HCT116 (cell line): Measurements from ENCODE around the gene FPR1.

Source experiments
- EGR1 ChIP-seq: IDR thresholded peaks from 2 replicates; pipeline ENCODE4 v1.6.1; 2012; ENCODE audit warnings: low read depth
- EZH2 ChIP-seq: fragments of 200-600 bp; sonication (generic); IDR thresholded peaks from 2 replicates; pipeline ENCODE4 v1.6.1; 2017; ENCODE audit warnings: antibody characterized with exemption, mixed run types
- JUND ChIP-seq: IDR thresholded peaks from 2 replicates; pipeline ENCODE4 v1.6.1; 2012
- POLR2A ChIP-seq: IDR thresholded peaks from 2 replicates; pipeline ENCODE4 v1.7.0; 2011; ENCODE audit warnings: borderline replicate concordance; ENCODE audit not compliant: insufficient read depth, insufficient read length; ENCODE audit errors: extremely low read depth
- SP1 ChIP-seq: IDR thresholded peaks from 2 replicates; pipeline ENCODE4 v1.6.1; 2012; ENCODE audit warnings: low read depth
- YY1 ChIP-seq: IDR thresholded peaks from 2 replicates; pipeline ENCODE4 v1.6.1; 2011; ENCODE audit warnings: low read length, low read depth, moderate library complexity, mild to moderate bottlenecking; ENCODE audit not compliant: insufficient replicate concordance; ENCODE audit errors: extremely low read depth
- TF ChIP-seq, protein P1 (sequence below), 3 experiments: fragments of 200-600 bp in 1 of 3; sonication (generic) in 1 of 3; IDR thresholded peaks in 2 of 3; conservative IDR thresholded peaks in 1 of 3; 2 replicates each; pipeline ENCODE4 v1.5.1; 2012 to 2017; ENCODE audit warnings: low read depth in 2 of 3, low read length in 2 of 3, antibody characterized with exemption in 1 of 3, borderline replicate concordance in 1 of 3, control low read depth in 1 of 3, mild to moderate bottlenecking in 1 of 3, mixed read lengths in 1 of 3, mixed run types in 1 of 3, moderate library complexity in 1 of 3; ENCODE audit not compliant: insufficient read depth in 1 of 3

DNA sequence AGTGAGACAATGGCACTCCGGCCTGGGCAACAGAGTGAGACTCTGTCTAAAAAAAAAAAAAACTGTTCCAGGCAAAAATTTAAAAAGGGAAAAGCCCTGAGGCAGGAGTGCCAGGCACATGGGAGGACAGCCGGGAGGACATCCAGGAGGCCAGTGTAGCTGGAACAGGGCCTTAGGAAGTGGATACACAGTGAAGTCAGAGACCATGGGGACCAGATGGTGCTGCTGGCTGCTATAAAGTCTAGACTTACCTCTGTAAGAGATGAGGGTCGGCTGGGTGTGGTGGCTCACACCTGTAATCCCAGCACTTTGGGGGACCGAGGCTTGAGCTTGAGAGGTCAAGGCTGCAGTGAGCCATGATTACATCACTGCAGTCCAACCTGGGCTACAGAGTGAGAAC, 42.9 kb downstream of the FPR1 start:
- TF ChIP-seq, protein P1, sequence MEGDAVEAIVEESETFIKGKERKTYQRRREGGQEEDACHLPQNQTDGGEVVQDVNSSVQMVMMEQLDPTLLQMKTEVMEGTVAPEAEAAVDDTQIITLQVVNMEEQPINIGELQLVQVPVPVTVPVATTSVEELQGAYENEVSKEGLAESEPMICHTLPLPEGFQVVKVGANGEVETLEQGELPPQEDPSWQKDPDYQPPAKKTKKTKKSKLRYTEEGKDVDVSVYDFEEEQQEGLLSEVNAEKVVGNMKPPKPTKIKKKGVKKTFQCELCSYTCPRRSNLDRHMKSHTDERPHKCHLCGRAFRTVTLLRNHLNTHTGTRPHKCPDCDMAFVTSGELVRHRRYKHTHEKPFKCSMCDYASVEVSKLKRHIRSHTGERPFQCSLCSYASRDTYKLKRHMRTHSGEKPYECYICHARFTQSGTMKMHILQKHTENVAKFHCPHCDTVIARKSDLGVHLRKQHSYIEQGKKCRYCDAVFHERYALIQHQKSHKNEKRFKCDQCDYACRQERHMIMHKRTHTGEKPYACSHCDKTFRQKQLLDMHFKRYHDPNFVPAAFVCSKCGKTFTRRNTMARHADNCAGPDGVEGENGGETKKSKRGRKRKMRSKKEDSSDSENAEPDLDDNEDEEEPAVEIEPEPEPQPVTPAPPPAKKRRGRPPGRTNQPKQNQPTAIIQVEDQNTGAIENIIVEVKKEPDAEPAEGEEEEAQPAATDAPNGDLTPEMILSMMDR (IDR thresholded peaks at IDR 0.05 in 2 of 3, conservative IDR thresholded peaks at IDR 0.05 in 1 of 3; ENCODE audit: borderline replicate concordance in 1 of 3, insufficient read depth in 1 of 3, low read depth in 2 of 3, low read length in 2 of 3) = no peak
- TF ChIP-seq JUND = no peak
- TF ChIP-seq EGR1 = no peak
- no peak for TF ChIP-seq SP1
- TF ChIP-seq EZH2 = no peak
- no peak for TF ChIP-seq YY1
- TF ChIP-seq POLR2A = no peak
